Activated naive CD4-positive, alpha-beta T cell treated with anti-CD3 and anti-CD28 coated beads, Interleukin-2, amount 50 U/mL, for 16 hours (primary cell): Measurements from ENCODE around the gene UGT1A7.
"Not testable (repeated sequence)": the region's sequence is repeated elsewhere in the genome, so short reads cannot be mapped to it uniquely, and the experiment has no call there.

Experiments
- DNase-seq: peaks from one replicate; pipeline ENCODE4 v3.0.0-alpha.2; 2020

UGT1A7 gene

DNA sequence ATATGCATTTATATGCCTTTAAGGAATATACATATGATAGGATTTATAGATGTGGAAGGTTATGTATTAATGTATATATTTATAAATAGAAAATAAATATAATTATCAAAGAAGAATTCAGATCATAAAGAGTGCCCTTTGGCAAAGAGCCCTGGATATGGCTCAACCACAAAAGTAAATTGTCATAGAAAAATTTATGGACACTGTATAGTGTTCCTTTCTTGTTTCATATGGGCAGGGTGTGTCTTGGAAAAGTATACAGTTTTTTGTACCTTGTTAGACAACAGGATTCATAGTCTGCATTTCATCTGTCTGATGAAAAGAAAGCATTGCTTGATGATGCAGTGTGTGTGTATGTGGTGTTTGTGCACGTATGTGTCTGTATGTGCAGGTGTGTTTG lies 2.9 kb downstream of the UGT1A7 start:
- no peak for DNase-seq

- DNase-seq: no peak
These were observed 5.2 kb downstream of the UGT1A7 start for GRCh38 chr2:233686928-233687327.

DNA sequence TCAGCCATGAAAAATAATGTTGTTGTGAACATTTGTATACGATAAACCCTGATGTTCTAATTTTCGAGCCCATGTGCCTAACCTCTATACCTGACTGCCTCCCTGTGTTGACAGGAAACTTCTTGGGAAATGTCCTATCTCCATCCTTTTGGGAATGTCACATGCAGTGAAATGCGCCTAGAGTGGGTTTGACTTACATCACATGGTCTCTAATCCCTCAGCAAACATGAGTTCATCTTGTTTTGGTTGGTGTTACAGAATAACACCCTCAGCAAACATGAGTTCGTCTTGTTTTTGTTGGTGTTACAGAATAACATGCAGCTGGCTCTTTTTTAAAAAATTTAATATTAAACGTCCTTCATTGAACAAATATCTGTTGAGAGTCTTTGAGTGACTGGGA lies 6.6 kb downstream of the UGT1A7 start:
- DNase-seq: no peak

- no peak for DNase-seq
These were observed 7.3 kb downstream of the UGT1A7 start for GRCh38 chr2:233689031-233689430.

GRCh38 chr2:233689501-233689900 lies 7.8 kb downstream of the UGT1A7 start:
- no peak for DNase-seq

GRCh38 chr2:233690444-233690843 lies 8.7 kb downstream of the UGT1A7 start:
- no peak for DNase-seq

- DNase-seq: no peak
These were observed 10.0 kb downstream of the UGT1A7 start for GRCh38 chr2:233691443-233692433.

- no peak for DNase-seq
These were observed 10.9 kb downstream of the UGT1A7 start, which contains the start of gene UGT1A6 for GRCh38 chr2:233692648-233693047. Gene UGT1A6 (plus strand): TSS chr2:233692890. CDS start chr2:233693005, 115 bp downstream.

GRCh38 chr2:233693963-233694362 lies 12.3 kb downstream of the UGT1A7 start:
- no peak for DNase-seq

GRCh38 chr2:233698740-233699139 lies 17.0 kb downstream of the UGT1A7 start:
- no peak for DNase-seq

- no peak for DNase-seq
These were observed 17.8 kb downstream of the UGT1A7 start for GRCh38 chr2:233699424-233700027.

DNA sequence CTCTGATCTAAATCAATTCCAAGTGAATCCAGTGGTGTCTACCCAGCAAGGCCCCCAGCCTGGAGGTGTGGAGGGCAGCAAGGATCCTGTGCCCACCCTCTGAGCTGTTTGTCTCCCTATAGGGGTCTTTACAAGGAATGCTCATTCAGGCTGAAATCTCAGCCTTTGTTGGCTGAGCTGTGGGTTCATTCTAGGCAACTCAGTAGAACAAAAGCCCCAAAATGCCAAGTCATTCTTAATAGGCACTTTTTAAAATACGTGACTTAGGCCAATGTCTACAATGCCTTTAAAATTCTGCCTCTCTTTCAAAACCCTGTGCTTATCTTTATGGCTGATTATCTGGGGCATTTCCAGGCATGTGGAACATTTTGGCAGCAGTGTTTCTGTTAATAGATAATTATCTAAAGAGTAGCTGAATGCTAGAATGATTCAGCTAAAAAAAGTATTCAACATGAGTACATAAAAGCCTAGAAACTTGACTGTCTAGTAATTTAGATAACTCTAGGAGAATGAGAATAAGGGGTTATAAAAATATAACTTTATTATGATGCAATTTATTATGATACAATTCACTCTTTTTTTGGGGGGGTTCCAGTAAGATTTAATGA lies 18.4 kb downstream of the UGT1A7 start:
- DNase-seq: no peak

DNA sequence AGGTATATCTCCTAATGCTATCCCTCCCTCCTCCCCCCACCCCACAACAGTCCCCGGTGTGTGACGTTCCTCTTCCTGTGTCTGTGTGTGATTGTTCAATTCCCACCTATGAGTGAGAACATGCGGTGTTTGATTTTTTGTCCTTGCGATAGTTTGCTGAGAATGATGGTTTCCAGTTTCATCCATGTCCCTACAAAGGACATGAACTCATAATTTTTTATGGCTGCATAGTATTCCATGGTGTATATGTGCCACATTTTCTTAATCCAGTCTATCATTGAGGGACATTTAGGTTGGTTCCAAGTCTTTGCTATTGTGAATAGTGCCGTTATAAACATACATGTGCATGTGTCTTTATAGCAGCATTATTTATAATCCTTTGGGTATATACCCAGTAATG lies 19.1 kb downstream of the UGT1A7 start:
- DNase-seq: not testable (repeated sequence)

GRCh38 chr2:233702238-233702637 lies 20.5 kb downstream of the UGT1A7 start:
- no peak for DNase-seq

- DNase-seq: no peak
These were observed 24.3 kb downstream of the UGT1A7 start for GRCh38 chr2:233705911-233706506.

DNA sequence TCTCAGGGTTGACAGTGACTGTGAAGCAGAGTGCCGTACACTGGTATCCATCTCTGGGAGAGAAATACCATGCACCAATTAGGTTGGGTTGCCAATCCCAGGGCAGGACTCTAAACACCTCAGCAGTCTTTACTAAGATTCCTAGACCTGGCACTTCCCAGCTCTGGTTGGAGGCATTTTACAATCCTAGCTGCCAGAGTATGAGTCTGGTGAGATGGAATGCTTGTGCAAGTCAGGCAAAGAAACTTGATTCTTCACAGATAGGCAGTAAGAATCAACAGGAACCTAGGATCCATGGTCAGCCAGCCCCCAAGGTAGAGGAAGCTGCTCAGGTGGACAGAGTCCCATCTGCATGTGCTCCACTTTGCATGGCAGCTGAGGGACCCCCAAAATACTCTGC lies 25.0 kb downstream of the UGT1A7 start:
- no peak for DNase-seq

- no peak for DNase-seq
These were observed 26.4 kb downstream of the UGT1A7 start for GRCh38 chr2:233707940-233708644.

DNA sequence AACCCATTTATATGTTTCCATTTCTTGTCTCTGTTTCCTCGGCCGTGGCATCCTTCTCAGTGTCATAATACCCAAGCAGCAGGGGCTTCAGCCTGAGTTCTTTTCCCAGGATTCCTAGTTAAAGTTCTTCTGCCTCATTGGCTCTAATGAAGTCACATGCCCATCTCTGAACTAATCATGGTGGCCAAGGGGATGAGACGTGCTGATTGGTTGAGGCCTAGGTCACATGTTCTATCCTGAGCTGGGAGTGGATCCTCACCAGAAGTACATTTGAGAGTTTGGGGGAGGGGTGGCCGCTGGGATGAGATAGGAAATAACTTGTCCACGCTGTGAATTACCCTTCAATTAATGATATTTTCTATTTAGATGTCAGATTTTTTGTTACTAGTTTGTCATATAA lies 27.2 kb downstream of the UGT1A7 start:
- DNase-seq: no peak

DNA sequence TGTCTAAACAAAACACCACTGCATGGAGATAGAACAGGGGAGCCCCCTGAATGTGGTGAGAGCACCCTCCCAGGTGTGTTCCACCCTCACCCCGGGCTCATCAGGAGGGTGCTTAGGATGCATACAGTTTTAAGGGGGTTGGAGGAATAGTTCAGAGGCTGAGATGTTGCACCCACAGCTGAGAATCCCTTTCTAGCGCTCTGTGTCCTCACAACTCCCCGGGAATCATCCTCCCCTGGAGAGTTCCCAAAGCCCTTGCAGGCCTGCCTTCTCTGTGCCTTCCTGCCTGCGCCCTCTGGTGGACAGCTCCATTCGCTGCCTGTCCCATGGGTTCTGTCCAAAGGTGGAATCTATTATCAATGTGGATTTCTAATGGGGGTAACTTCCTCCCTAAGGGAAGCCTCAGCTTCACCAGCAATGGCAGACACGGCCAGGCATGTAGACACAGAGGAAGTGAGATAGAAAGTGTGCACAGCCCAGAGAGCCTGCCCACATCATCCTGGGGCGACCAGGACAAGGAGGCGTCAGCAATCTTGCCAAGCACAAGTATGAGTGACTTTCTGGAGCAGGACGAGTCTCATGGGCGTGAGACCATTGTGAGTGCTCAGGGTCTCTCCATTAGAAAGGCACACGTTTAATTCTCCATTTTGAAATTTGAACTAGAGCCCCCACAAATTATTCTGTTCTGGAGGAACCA lies 29.8 kb downstream of the UGT1A7 start:
- DNase-seq: peak; percentile 64

- DNase-seq: no peak
These were observed 31.0 kb downstream of the UGT1A7 start, which contains the start of gene UGT1A5 for GRCh38 chr2:233712611-233713261. Gene UGT1A5 (plus strand): TSS chr2:233712907. CDS start chr2:233712992, 85 bp downstream.

DNA sequence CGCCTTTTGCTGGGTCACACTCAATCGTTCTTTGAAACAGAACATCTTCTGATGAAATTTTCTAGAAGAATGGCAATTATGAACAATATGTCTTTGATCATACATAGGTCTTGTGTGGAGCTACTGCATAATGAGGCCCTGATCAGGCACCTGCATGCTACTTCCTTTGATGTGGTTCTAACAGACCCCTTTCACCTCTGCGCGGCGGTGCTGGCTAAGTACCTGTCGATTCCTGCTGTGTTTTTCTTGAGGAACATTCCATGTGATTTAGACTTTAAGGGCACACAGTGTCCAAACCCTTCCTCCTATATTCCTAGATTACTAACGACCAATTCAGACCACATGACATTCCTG lies 31.5 kb downstream of the UGT1A7 start:
- no peak for DNase-seq
